Esophagus muscularis mucosa (tissue), 4 donors: Measurements from ENCODE around the gene RUSF1.

ENCODE experiments used
- EP300 ChIP-seq: sonication (generic); formaldehyde crosslinking; IDR thresholded peaks from one replicate; pipeline ENCODE4 v1.6.1; 2017; ENCODE audit warnings: antibody characterized with exemption
- POLR2AphosphoS5 ChIP-seq, 2 donors: sonication (generic); formaldehyde crosslinking; IDR thresholded peaks; one replicate each; pipeline ENCODE4 v1.6.1; 2017; ENCODE audit warnings: antibody characterized with exemption in 2 of 2
- TF ChIP-seq, protein P1 (sequence below), 3 experiments: fragments of 200-600 bp in 2 of 3; fragments of 450-650 bp in 1 of 3; sonication (generic) in 2 of 3; IDR thresholded peaks; one replicate each; pipeline ENCODE4 v1.5.1; 2017 to 2019; ENCODE audit warnings: antibody characterized with exemption in 3 of 3, mild to moderate bottlenecking in 2 of 3, moderate library complexity in 1 of 3

DNA sequence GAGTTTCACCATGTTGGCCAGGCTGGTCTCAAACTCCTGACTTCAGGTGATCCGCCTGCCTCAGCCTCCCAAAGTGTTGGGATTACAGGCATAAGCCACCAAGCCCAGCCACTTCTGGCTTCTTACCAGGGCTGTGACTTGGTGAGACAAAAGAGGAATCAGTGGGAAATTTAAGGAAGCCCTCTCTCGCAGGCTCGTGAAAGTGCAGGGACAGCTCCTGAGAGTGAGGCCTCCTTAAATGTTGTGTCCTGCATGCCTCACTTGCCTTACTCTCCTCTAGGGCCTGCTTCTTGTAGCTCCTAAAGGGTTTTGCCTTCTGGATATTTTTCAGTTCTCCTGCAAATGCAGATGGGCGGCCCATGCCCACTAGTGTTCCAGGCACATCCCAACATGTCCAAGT, 24.7 kb upstream of the RUSF1 start:
- TF ChIP-seq, protein P1, sequence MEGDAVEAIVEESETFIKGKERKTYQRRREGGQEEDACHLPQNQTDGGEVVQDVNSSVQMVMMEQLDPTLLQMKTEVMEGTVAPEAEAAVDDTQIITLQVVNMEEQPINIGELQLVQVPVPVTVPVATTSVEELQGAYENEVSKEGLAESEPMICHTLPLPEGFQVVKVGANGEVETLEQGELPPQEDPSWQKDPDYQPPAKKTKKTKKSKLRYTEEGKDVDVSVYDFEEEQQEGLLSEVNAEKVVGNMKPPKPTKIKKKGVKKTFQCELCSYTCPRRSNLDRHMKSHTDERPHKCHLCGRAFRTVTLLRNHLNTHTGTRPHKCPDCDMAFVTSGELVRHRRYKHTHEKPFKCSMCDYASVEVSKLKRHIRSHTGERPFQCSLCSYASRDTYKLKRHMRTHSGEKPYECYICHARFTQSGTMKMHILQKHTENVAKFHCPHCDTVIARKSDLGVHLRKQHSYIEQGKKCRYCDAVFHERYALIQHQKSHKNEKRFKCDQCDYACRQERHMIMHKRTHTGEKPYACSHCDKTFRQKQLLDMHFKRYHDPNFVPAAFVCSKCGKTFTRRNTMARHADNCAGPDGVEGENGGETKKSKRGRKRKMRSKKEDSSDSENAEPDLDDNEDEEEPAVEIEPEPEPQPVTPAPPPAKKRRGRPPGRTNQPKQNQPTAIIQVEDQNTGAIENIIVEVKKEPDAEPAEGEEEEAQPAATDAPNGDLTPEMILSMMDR (IDR thresholded peaks at IDR 0.05), result no peak
- TF ChIP-seq EP300 (no peak), POLR2AphosphoS5 (IDR thresholded peaks at IDR 0.05) (no peak)
